GM12892 (cell line): ENCODE data around the gene C2CD3.

ENCODE experiments used
- POLR2A ChIP-seq: IDR thresholded peaks from 2 replicates; pipeline ENCODE4 v1.6.1; 2011; ENCODE audit warnings: low read depth, low read length, control low read depth
- POLR2AphosphoS5 ChIP-seq: IDR thresholded peaks from 2 replicates; pipeline ENCODE4 v1.6.1; 2011; ENCODE audit warnings: low read depth, low read length, control low read depth
- TAF1 ChIP-seq: IDR thresholded peaks from 2 replicates; pipeline ENCODE4 v1.6.1; 2011; ENCODE audit warnings: low read depth, mild to moderate bottlenecking, control low read depth, low read length, borderline replicate concordance

DNA sequence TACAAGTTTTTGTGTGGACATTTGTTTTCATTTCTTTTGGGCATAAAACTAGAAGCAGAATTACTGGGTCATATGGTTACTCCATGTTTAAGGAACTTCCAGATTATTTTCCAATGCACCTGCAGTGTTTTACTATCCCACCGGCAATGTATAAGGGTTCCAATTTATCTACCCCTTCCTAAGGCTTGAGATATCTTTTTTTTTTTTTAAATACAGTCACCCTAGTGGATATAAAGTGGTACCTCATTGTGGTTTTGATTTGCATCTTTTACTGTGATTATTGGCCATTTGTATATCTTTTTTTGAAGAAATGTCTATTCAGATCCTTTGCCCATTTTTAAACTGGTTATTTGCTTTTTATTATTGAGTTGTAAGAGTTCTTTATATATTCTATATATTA, 127.4 kb downstream of the C2CD3 start:
- TF ChIP-seq POLR2AphosphoS5 (no peak), POLR2A (no peak), TAF1 (no peak)
